HG02763 (cell line): Measurements from ENCODE around the gene BCKDHB.
"Not testable (repeated sequence)": the region's sequence is repeated elsewhere in the genome, so short reads cannot be mapped to it uniquely, and the experiment has no call there.

Experiments used
- ATAC-seq: cut with Tn5 transposase; IDR thresholded peaks from one replicate; pipeline ENCODE4 v1.9.1; 2021; ENCODE audit warnings: mild to moderate bottlenecking, moderate library complexity; ENCODE audit not compliant: unreplicated experiment

The BCKDHB gene

DNA sequence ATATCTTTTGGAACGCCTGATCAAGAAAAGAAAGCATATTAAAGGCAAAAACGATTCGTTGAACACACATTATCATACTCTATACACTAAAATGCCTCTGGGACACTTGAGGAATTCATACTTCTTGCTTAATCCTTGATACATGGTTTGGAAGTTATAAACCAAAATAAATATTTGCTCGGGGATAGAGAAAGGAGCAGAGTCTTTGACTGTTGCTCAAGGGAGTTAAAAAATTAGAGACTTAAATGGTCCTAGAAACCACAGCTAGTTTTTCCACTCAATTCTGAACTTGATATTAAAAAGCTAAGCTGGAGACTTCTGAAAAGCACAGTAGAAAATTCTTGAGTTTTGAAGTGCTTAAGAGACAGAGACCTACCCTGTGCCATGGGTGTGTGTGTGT, 98.9 kb downstream of the BCKDHB start:
- no peak for ATAC-seq

DNA sequence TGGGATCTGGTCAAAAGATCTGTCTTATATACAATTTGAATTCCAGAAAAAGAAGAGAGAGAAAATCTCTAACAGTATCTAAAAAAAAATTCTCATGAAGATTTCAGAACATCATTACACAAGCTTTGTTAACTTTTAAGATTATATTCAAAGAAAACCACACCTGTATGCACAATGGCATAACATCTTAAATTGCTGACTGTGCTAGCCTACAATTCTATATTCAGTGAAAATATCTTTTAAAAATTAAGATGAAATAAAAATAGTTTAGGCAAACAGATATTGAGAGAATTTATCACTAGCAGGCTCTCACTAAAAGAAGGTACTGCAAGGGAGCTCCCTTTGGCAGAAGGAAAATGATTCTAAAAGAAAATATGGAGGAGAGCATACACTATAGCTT, 100.3 kb downstream of the BCKDHB start:
- ATAC-seq, result no peak

DNA sequence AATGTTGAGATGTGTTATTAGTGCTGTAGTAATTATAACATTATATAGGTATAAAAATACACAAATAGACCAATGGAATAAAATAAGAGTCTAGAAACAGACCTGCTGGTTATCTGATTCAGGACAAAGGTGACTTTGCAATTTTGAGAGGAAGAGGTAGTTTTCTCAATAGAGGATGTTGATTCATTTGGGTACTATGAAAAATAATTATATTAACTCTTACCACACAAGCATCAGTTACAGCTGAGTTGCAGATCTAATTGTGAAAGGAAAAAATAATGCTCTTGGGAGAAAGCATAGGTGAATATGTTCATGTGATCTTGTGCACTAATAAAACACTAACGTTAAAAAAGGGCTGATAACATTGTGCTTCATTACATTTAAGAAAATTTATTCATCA, 103.0 kb downstream of the BCKDHB start:
- no peak for ATAC-seq

DNA sequence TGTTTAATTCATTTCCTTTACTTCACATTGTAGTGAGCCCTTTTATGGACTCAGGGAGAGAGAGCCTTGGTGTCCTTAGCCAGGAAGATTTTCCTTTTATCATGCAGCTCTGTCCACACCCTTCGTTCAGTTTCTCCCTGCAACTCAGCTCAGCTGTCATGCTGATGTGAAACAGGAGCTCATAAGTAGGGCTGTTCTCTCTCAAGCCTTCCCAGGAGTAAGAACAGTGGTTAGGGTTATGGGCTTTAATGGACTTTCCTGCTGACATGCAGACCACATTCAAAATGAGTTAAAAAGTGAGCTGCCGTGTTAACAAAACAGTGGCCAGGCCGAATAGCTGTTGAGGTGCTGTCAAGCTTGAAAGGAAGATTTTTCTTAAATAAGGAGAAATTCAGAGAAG, 104.1 kb downstream of the BCKDHB start:
- ATAC-seq, result peak; percentile 49

DNA sequence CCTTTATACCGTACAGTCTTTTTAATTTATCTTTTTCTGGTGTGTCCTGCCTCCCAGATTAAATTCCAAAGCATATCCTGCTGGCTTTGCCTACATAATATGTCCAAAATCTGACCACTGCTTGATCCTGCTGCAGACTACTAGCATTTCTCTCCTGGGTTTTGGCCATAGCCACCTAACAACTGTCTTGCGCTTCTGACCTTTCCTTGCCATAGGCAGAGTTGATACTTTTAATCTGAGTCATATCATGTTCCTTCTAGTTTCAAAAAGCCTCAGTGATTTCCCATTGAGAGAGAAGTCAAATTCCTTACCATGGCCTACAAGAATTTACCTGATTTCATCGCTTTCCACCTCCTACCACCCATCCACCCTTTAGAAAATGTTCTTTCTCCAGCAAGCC, 104.8 kb downstream of the BCKDHB start:
- ATAC-seq, result no peak

DNA sequence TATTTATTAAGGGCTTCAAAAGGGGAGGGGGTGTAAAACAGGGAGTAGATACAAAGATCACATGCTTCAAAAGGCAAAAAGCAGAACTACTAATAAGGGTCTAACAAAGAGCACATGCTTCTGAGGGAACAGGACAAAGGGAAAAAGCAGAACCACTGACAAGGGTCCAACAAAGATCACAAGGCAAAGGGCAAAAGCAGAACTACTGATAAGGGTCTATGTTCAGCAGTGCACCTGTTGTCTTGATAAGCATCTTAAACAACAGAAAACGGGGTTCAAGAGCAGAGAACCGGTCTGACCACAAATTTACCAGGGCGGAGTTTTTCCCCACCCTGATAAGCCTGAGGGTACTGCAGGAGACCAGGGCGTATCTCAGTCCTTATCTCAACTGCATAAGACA, 105.4 kb downstream of the BCKDHB start:
- ATAC-seq, result not testable (repeated sequence)

DNA sequence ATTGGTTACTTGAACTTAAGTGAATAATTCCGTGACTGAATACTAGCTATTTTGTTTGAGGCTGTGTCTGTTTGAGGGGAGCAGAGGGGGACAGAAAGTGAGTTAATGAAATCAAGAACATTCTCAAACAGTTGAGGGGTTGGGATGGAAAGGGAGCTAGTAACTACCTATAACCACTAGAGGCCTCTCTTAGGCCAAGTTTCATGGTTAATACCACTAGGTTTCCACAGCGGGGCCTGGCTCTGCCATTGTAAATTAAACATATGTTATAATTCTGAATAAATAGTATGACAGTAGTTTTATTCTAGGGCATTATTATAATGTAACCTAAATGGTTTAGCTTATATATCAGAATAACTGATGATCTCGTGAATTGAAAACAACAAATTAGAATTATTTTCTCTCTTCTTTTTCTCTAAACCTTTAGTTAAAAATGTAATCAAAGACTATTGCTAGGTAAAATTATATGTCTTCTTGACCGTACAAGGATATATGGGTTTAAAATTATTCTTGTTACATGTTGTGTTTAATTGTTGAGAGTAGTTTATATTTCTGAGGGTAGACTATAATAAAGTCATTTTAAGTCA, 108.1 kb downstream of the BCKDHB start:
- peak; percentile 80 for ATAC-seq

DNA sequence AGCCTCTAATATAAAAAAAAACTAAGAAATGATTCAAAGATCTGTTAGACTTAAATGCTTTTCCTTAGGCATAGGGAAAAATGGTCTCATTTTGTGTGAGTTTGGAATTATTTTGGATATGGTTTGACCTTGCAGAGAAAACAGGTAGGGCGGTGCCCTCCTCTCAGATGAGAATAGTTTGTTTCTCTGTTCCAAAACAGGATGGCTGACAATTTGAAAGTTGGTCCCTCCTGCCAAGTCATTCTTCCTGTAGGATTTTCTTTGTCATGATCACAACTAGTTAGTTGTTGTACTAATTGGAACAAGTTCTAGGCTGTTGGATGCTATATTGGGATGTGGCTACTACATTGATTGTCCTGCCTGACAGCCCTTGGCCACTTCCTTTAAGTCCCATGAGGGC, 108.6 kb downstream of the BCKDHB start:
- ATAC-seq, result no peak

DNA sequence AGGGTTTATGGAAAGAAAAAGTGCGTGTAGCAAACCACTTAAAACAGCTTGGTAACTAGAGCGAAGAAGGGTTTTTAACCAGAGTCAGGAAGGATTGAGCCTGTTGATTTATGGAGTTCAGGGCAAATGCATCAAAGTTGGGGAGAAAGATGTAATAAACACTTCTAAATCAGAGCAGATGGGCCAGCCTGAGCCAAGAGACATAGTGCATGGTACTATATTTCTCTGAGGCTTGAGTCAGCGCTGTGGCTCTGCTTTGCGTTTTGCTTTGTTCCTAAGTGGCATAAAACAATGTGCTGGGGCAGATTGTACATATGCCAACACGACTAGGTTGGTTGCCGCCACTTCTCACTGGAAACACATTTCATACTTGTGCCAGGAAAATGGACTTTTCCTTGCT, 111.3 kb downstream of the BCKDHB start:
- ATAC-seq, result no peak

DNA sequence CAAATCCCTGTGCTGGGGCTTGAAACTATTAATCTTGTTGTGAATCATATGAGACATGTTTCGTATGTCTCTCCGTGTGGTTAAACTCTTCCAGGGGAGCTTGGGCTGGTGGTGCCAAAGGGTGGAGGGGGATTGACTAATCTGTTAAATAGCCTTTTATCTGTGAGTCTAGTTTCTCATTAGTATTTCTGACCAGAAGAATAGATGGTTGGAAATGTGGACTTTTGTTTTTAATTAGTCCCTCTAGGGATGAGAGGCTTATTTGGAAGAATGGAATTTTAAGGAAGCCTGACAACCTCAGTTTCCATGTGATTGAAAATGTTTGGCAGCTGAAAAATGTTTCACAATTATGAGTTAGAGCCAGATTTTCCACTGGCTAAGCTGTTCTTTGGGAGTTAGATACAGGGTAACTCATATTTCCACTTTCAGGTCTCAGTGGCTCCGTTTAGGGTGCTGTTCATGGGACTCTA, 117.3 kb downstream of the BCKDHB start:
- ATAC-seq, result no peak

DNA sequence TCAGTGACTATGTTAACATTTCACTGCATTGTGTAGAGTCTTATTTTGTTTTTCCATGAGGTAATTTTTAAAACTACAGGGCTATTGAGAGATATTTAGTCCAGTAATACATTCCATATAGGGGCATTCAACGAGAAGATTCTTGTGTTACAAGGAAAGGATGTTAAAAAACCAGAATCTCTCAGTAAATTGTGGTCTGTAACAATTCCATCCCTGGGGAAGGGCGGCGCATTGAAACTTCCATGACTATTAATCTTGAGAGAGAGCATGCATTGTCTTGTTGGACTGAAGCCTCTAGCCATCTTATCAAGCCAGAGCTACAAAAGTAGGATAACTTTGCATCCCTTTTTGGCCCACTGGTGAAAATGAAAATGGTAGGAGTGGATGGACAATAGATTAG, 119.7 kb downstream of the BCKDHB start:
- no peak for ATAC-seq

DNA sequence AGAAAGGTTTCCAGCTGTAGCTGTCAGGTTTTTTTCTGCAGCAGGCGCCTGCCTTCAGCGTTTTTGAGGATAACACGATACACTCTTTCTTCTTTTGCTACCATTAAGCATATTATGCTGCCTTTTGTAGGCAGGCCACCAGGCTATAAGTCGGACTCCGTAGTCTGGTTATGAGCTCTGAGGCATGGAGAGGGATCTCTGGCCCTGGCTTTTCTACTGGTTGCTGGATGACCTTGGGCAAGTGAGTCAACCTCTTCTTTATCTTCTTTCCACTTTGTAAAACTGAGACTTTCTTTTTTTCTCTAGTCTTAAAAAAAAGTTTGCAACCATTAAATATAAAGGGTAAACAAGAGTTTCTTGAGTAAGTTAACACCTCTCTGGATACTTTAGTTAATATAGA, 120.2 kb downstream of the BCKDHB start:
- ATAC-seq, result no peak

DNA sequence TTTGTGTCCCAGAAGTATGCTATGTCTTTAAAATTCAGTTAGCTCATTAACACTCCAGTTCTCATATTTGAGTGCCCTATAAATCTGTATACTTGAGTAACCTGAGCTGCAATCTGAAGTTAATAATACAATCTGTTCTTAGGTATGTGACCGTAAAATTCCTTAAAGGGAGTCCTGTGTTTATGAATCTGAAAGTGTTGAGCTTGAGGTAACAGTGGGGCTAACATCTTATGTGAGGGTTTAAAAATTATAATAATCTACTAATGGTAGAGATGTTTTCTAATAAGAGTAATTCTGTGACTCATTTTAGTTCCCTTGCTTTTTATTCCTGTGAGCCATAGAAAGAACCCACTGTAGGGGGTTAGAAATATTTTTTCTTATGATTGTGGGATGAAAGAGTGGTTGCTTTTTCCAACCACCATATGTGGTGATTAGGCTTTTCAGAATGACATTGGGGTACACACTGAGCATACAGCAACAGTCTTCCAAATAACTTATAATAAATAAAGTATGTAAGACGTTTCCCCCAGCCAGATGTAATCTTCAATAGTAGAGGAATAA, 121.2 kb downstream of the BCKDHB start:
- no peak for ATAC-seq

DNA sequence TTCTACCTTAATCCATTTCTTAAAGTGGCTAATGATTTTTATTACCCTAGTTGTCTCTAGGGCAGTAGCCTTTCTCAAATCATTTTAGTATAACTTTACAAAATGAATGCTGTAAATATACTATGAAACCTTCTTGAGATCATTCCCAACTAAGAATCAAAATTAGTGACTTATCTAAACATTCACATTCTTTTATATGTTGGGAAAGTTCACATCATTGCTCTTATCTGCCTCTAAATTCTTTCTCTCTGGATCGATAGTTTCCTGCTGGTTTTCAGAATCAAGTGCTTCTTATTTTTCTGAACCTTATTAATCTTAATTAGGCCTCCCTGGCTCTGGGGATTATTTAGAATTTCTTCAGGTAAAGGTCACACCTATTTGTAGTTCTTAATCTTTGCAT, 126.8 kb downstream of the BCKDHB start:
- no peak for ATAC-seq

DNA sequence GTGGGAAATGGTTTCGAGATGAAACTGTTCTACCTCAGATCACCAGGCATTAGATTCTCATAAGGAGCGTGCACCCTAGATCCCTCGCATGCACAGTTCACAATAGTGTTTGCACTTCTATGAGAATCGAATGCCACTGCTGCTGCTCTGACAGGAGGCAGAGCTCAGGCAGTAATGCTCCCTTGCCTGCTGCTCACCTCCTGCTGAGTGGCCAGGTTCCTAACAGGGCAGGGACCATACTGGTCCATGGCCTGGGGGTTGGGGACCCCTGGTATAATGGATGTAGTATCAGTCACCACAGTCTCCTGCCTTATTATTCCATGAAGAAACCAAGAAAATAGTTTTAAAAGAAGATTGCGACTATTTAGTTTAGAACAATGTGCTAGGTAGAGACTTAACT, 127.5 kb downstream of the BCKDHB start:
- no peak for ATAC-seq

DNA sequence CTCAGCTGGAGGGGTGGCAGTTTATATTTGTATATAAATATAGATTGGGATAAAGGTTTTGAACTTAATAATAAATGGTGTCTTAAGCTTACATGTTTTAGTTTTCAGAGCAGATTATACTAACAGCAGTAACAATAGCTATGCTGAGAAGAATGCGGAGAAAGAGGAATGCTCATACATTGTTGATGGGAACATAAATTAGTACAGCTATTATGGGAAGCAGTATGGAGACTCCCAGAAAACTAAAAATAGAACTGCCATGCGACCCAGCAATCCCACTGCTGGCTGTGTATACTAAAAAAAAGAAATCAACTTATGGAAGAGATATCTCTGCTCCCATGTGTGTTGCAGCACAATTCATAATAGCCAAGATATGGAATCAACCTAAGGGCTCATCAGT, 127.9 kb downstream of the BCKDHB start:
- no peak for ATAC-seq

DNA sequence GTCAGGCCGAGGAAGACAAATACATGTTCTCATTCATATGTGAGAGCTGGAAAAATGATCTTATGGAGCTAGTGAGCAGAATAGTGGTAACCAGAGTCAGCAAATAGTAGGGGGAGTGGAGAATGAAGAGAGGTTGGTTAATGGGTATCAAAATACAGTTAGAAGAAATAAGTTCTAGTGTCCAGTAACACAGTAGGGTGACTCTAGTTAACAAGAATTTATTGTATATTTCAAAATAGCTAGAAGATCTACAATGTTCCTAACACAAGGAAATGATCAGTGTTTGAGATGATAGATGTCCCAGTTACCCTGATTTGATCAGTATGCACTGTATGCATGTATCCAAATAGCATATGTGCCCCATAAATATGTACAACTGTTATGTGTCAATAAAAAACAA, 128.4 kb downstream of the BCKDHB start:
- no peak for ATAC-seq

DNA sequence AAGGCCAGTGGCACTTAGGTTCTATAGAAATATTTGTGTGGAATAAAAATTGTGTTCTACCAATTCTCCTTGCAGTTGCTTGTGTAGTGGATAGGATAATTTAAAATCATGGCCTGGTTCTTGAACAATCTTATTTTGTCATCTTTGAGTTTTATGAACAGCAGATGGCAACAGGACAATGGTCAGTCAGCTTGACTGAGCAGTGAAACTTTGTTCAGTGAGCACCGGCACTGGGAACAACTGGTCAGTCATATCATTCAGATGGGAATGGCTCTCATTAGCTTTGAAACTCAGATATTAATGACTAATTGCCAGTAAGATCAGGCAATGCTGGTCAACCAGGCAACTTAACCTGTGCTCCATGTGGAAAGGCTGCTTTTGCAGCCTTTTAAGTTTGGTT, 129.2 kb downstream of the BCKDHB start:
- no peak for ATAC-seq

DNA sequence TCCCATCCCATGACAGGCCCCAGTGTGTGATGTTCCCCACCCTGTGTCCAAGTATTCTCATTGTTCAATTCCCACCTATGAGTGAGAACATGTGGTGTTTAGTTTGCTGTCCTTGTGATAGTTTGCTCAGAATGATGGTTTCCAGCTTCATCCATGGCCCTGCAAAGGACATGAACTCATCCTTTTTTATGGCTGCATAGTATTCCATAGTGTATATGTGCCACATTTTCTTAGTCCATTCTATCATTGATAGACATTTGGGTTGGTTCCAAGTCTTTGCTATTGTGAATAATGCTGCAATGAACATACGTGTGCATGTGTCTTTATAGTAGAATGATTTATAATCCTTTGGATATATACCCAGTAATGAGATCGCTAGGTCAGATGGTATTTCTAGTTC, 132.3 kb downstream of the BCKDHB start:
- not testable (repeated sequence) for ATAC-seq

DNA sequence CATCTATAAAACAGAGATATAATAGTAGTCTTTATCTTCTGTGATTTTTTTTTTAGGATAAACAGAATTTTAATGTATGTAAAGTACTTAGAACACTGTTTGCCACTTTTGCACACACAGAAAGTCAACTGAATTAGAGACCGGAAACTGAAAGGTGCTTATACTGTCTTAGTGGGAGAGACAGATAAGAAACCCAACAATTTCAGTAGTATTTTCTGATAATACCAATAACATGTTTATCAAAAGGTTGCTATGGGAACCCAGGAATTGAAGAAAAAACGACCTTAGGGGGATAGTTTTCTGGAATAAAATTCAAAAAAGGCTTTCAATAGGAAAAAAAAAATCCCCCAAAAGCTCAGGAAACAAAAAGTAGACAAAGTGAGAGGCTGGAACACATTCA, 138.6 kb downstream of the BCKDHB start:
- ATAC-seq, result no peak

DNA sequence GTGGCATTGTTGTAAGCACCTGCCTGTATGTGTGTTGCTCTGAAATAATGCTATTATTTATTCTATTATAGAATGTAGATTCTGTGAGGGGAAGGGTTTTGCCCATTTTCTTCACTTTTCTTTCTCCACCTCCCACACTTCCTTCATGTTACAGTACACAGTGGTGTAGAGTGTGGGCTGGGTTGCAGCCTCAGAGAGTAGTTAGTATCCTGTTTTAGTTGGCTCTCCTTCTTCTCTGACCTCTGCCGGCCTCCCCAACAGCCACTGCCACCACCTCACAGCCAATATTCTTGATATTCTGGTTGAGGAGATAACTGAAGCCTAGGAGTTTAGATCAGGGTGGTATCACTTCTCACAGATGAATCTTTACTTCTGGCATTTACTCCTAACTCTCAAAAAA, 143.4 kb downstream of the BCKDHB start:
- no peak for ATAC-seq

DNA sequence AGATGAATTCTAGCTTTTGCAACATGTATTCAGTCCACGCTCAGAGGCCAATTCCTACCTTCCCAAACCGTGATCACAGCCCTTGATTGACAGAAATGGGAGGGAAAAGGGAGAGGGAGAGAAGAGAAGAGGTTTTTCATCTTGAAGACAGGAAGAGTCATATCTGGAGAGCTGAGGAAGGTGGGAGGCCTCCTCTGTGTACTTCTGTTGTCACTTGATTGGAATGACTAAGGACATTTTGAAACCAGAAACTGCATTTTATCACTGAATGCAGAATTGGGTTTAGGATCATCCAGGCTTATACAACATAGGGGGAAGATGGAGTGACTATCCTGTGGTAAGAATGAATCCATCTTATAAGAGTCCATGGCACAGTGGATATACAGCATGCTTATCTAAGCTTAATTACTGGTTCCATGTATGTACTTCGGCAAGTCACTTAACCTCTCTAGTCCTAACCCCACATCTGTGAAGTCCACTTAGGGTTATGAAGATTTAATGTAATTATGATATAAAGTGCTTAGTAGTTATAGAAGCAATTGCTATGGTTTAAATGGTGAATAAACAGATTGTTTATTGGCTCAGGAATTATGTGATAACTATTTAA, 144.0 kb downstream of the BCKDHB start:
- ATAC-seq, result no peak

DNA sequence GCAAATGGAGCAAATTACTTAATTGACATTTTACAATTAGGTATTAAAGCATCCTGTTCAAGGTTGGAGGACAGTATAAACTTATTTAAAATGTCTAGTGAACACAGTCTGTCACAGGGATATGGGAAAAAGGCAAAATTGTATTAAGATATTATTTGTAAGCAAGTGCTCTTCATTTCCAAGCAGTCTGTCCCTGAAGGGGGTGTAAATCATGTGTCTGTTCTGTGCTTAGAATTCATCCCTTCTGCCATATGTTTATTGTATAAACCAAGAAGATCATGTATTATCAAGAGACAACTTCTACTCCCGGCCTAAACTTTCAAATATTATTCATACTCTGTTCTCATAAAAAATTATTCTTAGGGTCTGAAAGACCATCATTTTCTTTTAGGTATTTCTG, 144.8 kb downstream of the BCKDHB start:
- no peak for ATAC-seq
